HuH-7.5 (cell line): ENCODE data around the gene BTBD17.

Experiments
- DNase-seq: peaks from one replicate; pipeline ENCODE4 v3.0.0; 2011; ENCODE audit warnings: low spot score

BTBD17 gene

DNA sequence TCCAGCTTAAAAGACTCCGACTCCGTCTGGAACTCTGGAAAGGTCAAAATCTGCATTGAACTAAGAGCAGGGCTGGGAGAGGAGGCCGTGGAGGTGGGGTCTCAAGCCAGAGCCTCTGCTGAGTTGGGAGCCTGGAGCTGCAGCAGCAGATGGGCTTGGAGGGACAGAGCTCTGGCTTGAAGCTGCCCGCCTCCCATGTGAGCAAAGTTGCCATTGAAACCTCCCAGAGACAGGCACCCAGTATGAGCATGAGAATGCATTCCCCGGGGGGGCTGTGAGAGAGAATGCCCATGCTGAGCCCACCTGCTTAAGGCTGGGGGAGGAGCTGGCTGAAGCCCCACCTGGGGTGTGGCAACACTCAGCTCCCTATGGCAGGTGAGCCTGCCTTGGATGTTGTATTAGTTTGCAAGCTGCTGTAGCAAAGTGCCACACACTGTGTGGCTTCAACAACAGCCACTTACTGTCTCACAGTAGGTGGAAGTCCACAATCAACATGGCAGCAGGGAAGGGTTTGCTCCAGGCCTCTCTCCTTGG, 26.1 kb downstream of the BTBD17 start:
- no peak for DNase-seq

DNA sequence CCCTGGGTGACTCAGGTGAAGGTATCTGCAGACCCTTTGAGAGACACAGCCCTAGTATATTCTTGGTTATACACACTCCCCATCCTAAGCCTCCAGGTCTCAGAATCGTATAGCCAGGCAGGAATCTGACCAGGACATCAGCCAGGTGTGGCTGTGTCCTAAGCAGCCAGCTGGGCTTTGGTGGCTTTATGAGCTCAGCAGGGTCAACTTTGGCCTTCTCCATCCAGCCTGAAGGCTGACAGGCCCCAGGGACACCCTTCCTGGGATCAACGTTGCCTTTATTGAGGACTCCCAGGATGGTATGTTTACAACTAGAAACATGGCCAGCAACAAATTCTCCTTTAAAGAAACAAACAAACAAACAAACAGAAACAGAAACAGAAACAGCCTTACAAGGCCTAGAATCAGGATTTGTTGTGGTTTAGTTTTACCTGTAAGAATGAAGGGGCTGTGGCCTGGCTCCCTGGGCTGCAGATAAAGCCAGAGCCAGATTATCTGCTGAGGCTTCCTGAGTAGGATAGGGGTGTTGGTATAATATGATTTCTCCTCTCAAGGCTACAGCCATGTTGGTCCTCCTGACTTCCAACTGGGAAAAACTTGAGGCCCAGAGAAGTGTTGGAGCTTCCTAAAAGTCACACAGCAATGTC, 27.2 kb downstream of the BTBD17 start:
- DNase-seq: no peak

DNA sequence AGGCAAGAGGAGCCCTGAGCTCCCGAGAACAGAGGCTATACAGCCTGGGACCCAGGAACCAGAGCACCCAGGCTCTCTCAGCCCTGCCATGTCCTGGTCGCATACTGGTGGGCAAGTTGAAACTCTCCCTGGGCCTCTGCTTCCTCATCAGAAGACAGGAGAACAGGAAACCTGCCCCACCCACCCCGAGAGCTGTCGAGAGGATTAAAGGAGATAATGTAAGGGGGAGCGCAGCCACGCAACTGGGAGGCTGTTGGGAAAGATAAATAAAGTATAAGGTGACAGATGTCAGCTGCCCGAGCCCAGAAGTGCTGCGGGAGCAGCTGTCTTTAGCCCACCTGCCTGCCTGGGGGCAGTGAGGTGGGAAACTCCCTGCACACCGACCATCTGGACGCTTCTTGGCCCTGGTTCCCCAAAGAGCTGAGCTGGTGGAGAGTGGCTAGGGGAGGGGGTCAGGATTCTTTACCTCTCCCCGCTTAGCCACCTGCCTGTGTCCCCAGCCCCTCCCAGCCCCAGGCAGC, 28.8 kb downstream of the BTBD17 start:
- DNase-seq: no peak

DNA sequence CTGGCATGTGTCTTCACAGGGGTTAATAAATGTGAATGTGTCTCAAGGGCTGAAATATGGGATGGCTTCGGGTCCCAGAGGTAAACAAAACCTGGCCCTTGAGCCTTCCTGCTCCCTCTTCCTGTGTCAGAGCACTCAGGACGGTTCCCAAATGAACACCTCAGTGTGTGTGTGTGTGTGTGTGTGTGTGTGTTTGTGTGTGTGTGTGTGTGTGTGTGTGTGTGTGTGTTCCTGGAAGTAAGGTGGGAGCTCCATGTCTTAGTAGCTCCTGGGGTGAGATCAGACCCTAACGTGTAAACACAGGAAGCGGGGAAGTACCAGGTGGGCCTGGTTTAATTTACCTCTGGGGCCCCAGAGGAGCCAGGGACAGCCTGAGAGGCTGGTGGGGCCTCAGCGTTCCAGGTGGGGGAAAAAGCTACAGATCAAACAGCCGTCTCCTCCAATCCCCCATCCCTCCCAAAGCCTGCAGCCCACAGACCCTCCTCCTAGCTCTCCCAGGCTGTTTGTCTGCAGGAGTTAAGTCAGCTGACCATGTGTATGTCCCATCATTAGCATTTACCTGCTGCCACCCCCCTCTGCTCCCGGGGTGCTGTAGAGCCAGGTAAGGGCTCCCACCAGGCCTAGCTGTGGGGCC, 29.5 kb downstream of the BTBD17 start:
- no peak for DNase-seq

DNA sequence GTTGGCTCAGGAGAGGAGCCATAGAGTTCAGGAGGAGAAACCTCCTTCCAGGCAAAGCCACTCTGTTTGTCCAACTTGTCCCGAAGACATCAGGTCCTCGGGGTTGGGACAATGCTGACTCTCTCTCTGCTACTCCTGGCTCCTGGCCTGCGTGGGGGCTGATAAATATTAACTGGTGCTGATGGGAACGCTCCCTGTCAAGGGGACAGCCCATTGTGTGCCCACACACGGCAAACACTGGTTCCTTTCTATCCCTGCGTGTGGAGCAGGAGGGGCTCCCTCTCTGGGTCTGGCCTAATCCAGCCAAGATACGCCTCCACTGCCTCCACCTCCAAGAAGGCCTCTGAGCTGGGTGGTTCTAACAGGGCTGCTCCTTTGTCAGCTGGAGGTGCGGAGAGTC, 31.2 kb downstream of the BTBD17 start:
- DNase-seq: no peak

DNA sequence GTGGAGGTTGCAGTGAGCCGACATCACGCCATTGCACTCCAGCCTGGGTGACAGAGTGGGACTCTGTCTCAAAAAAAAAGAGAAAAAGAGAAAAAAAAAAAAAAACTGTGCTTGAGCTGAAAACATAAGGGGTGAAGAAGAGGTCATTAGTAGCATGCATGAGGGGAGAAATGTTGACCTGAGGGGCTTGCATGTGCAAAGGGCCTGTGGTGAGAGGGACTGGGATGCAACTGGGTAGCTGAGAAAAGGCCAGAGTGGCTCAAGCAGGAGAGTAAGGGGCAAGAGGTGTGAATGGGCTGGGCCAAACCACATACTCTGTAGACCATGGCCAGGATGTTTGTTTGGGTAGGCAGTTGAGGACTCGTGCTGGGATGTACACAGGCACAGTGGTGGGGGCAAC, 32.3 kb downstream of the BTBD17 start:
- no peak for DNase-seq

DNA sequence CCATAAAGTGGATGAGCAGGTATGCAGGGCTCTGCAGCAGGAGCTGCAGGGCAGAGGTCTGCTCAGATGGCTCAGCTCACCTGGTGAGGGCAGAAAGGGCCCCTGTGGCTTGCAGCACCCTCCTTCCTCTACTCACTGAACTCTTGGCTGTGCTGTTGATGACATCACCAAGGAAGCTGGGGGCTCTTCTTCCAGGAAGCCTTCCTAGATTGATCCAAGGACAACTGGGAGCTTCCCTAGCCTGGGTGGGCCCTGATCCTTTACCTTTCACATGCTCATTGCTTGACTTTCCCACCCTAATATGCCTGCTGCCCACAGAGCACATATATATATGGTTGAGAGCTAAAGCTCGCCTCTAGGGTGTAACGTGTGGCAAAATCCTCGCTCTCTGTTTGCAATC, 33.2 kb downstream of the BTBD17 start:
- no peak for DNase-seq

DNA sequence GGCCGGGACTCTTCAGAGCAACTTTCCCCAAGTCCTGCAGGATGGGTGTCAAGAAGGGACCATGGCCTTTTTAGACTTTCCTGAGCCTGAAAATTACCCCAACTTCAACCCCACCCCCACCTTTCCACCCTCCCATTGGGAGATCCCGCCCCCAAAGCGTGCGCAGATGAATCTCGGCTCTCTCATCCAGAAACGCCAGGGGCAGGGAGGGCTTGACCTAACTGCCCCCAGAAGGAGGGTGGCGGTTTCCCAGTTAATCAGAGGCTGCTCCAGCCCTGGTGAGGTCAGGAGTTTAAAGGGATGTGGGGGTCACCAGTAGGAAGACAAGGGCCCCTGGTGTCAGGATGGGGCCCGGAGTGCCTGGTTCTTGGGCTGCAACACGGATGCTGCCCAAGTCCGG, 35.2 kb downstream of the BTBD17 start:
- no peak for DNase-seq

DNA sequence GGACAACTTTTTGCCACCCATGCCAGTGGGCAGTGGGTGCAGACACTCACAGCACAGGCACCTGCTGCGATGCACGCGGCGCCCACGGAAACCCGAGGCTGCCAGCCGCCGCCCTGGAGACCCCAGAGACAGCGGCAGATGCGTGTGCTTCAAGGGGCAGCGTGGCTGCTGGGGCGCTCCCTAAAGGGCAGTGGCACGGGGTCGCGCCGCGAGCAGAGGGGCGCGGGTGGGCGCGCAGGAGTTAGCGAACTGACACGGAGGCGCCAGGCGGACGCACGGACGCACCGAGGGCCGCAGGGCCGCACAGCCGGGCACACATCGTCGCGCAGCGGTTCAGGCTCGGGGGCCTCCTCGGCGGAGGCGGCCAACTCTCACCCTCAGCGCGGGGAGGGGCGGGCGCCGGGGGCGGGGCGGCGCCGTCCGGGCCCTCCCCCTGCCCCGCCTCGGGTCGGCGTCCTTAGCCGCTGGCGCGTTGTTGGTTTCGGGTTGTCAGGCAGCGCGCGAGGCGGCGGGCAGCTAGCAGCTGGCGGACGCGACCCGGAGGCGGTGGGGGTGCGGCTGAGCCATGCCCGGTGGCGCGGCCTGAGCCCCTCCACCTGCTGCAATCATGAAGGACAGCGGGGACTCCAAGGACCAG, 35.8 kb downstream of the BTBD17 start, which contains the start of gene KIF19:
Gene KIF19 (plus strand): TSS at position 484 of the 637 bp plus-strand sequence. CDS start 124 bp downstream, at position 608.
- no peak for DNase-seq

DNA sequence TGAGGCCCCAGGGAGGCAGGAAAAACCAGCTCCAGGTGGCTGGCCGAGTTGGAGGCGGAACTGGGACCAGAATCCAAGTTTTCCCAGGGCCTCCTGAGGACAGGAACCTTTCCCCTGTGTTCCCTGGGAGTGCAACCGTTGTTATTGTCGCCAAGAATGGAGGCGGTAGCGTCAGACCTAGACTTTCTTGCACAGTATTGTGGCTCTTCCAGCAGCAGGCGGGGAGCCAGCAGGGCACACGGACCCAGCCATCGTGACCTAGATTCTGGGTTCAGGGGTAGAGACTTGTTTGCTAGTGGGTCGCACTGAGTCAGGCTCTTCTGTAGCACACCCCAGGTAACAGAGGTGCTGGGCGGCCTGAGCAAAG, 36.3 kb downstream of the BTBD17 start:
- DNase-seq: no peak

DNA sequence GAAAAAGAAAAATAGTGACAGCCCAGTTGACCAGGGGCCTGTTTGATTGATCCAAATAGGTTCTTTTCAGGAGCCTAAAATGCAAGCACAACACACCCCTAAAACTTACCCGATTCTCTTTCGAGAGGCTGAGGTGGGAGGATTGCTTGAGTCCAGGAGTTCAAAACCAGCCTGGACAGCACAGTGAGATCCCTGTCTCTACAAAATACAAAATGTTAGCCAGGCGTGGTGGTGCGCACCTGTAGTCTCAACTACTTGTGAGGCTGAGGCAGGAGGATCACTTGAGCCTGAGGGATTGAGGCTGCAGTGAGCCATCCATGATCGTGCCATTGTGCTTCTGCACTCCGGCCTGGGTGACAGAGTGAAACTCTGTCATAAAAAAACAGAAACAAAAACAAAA, 37.1 kb downstream of the BTBD17 start:
- DNase-seq: no peak

DNA sequence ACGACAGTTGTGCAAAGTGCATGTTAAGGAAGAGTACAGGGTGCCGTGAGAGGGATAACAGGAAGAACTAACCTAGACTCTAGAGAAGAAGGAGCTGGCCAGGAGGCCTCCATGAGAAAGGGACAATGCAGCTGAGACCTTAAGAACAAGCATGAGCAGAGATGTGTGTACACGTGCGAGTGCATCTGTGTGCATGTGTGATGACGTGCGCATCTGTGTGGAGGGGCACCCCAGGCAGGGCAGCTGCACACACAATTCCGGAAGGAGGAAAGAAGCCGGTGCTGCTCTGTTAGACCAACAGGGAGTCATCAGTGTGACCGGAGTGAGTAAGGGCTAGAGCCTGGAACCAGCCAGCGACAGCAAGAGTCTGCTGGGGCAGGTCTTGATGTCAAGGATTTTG, 43.3 kb downstream of the BTBD17 start:
- no peak for DNase-seq

DNA sequence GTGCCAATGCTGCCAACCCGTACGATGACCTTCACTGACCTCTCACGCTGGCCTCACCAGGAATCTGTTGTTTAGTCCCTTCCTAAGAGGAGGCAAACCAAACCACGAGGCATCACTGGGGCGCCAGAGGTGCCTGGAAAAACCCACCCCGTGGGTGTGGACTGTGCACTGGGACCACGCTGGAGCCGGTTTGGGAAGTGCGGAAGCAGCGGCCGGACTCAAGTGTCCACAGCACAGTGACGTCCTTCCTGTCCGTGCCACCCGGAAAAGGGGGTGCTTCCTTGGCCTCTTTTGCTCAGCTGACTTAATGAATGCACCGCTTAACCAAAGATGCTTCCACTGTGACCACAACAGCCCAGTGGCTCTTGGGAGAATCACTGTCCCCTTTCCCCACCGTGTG, 44.6 kb downstream of the BTBD17 start:
- no peak for DNase-seq

DNA sequence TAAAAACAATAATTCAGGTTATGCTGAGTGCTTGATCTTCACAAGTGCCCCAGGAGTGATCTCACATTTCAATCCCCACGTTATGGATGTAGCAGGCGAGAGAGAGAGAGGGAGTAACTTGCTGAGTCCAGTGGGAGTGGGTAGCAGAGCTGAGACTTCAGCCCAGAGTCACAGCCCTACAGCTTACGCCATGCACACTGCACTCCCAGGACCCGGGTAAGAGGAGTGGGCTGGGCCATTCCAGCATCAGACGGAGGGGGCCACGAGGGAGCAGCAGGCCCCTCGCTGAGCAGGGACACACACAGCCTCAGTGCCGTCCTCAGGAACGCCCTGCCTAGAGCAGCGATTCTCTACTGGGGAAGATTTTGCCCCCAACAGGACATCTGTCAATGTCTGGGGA, 45.4 kb downstream of the BTBD17 start:
- no peak for DNase-seq

DNA sequence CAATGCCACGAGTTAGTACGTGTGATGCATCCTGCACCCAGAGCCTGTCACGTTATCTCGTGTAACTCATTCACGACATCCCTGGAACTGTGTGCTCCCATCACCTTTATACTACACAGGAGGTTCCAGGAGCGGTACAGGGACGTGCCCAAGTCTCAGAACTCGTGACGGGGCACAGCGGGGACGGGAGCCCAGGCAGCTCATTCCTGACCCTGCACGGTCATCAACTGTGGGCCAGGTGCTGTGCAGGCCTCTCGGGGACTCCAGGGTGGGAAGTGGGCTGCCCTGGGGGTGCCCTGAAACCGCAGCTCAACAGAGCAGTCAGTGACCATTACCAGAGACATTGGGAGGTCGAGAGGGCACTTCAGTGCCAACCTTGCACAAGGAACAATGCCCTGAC, 46.8 kb downstream of the BTBD17 start:
- no peak for DNase-seq

DNA sequence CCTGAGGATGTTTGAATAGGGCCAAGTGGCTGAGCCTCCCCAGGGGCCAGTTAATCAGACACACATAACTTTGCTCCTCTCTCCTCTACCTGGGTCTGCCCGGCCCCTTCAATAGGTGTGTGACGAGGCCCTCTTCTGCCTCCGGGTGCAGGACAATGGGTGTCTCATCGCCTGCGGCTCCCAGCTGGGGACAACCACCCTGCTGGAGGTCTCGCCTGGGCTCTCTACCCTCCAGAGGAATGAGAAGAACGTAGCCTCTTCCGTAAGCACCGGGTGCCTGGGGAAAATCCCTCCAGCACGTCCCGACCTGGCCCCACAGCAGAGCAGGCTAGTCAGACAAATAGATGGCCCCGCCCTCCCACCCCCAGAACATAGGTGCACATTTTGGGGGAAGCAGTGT, 51.8 kb downstream of the BTBD17 start:
- DNase-seq: no peak

DNA sequence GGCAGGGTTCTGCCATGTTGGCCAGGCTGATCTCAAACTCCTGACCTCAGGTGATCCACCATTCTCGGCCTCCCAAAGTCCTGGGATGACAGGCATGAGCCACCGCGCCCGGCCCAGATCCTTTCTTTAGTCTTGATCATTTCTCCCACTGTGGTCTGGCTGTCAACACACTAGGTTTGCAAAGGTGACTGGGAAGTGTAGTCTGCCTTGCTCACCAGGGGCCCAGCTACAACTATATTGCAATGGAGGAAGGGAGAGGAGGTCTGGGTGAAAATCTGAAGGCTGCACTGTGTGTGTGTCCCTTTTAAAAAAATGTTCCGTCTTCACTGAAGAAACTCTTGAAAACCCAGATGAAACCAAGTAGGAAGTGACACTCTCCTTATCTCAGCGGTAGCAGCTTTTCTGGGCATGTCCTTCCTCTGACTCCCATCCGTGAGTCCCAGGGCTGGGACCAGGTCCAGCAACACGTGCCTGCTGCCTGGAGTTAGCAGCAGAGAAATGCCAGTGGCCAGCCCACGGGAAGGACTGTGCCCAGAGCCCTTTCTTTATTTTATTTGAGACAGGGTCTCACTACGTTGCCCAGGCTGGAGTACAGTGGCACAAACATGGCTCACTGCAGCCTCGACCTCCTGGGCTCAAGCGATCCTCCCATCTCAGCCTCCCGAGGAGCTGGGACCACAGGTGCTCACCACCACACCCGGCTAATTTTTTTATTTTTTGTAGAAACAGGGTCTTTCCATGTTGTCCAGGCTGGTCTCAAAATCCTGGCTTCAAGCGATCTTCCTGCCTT, 53.5 kb downstream of the BTBD17 start:
- no peak for DNase-seq
